Pancreas (tissue), 10 donors: ENCODE measurements around the gene SMTNL2. TPM values are rescaled to one million over a fixed set of nuclear protein-coding genes. Genes with fewer than 3 reads are reported as not detected.
"Not testable (repeated sequence)": the region's sequence is repeated elsewhere in the genome, so short reads cannot be mapped to it uniquely, and the experiment has no call there.

Experiments
- ATAC-seq, 4 donors: fragments of 200-7000 bp; cut with Tn5 transposase; one replicate each; pipeline versions ENCODE4 v1.8.0 to v1.9.1; 2020; ENCODE audit warnings: mild to moderate bottlenecking in 4 of 4, moderate library complexity in 4 of 4
- DNase-seq, 6 donors: peaks; one replicate each; pipeline ENCODE4 v3.0.0-alpha.2; 2020
- FAIRE-seq: peaks from 2 replicates; lab custom pipeline; 2012; peaks lifted over from hg19 to GRCh38; lab: Jason Lieb, UNC
- H3K27ac ChIP-seq, 4 donors: fragments of 200-600 bp; sonication (generic); 1 replicate in 3 of 4; 2 replicates in 1 of 4; pipeline versions ENCODE4 v1.5.0 to v1.8.0; 2020
- H3K27me3 ChIP-seq, 4 donors: fragments of 200-600 bp; one replicate each; pipeline ENCODE4 v1.8.0; 2021
- H3K36me3 ChIP-seq, 3 donors: fragments of 200-600 bp; sonication (generic) in 1 of 3; one replicate each; pipeline versions ENCODE4 v1.5.0 to v1.8.0; 2020 to 2021
- H3K4me1 ChIP-seq, 3 donors: fragments of 200-600 bp; one replicate each; pipeline ENCODE4 v1.8.0; 2021
- H3K4me3 ChIP-seq, 4 donors: fragments of 200-600 bp; sonication (generic) in 2 of 4; one replicate each; pipeline versions ENCODE4 v1.5.0 to v1.8.0; 2020 to 2021
- H3K9me3 ChIP-seq, 4 donors: fragments of 200-600 bp; one replicate each; pipeline ENCODE4 v1.8.0; 2021
- CTCF ChIP-seq, 4 donors: fragments of 200-600 bp; sonication (generic) in 3 of 4; IDR thresholded peaks; one replicate each; pipeline versions ENCODE4 v1.5.0 to v1.8.0; 2021; ENCODE audit warnings: antibody characterized with exemption in 4 of 4
- WGBS, 2 donors: extraction: QIAGEN DNeasy Blood & Tissue Kit; methylation state at CpG; one replicate each; pipeline ENCODE4 v1.1.7; 2013; 5-methylcytosine and 5-hydroxymethylcytosine counted together
- intact Hi-C, 3 donors: fragments of 100-400 bp; cut with DNase I; formaldehyde crosslinking; loops; one replicate each; pipeline versions ENCODE4 v1.11.1 to v1.14.2; 2022
- polyA plus RNA-seq, 2 donors: library from polyadenylated mRNA; stranded (reverse); fragments of 200-250 nt; gene quantifications; one replicate each; pipeline ENCODE4 v1.2.3, GENCODE V29; 2013
- total RNA-seq, 6 donors: library from RNA; stranded (reverse); fragmentation: NEBNext Ultra II Directional in 4 of 6; extraction: Animal tissue kit (Norgen Biotek cat#: 25700) in 4 of 6; gene quantifications; one replicate each; pipeline versions ENCODE4 v1.2.1 to v1.2.4, GENCODE V29; 2021 to 2023
- donor health status: healthy with polysubstance abuse.
- donor health status: DM: no; HTN: no; CAD: no; lungs with moderate emphysema.
- donor health status: DM: no; HTN: no; CAD: no.
- donor health status: control.
- donor health status: control.
- donor health status: Bipolar disorder and iron deficiency.
- donor health status: DM: yes; HTN: yes; CAD: no.
- donor health status: DM: no; HTN: no; CAD: no.
- donor health status: DM: no; HTN: no; CAD: no.
- donor health status: DM: yes; HTN: yes; CAD: no.

The SMTNL2 gene
- total and polyA plus RNA-seq, 8 donors: 0.09 to 0.59 (median 0.26) TPM; not detected in 2

GRCh38 chr17:4601326-4601725 is 17.0 kb downstream of the SMTNL2 start:
- H3K4me1 ChIP-seq: no peaks in the 10 kb centered on the region
- intact Hi-C loops: no loop called here
- H3K9me3 ChIP-seq: no peaks in the 10 kb centered on the region
- H3K27ac ChIP-seq: no peak overlapping the region
- H3K4me3 ChIP-seq: no peak overlapping the region
- FAIRE-seq: no peak
- TF ChIP-seq CTCF (IDR thresholded peaks at IDR 0.05): no peak
- no peaks in the 10 kb centered on the region for H3K27me3 ChIP-seq
- no peak for ATAC-seq
- no peak for DNase-seq
- no peaks in the 10 kb centered on the region for H3K36me3 ChIP-seq
- WGBS, 2 donors: 83 to 85% methylated on average over 4 of the region's 4 CpGs

- H3K36me3 ChIP-seq: no peaks in the 10 kb centered on the region
- FAIRE-seq: no peak
- intact Hi-C loops: no loop called here
- H3K4me1 ChIP-seq: no peaks in the 10 kb centered on the region
- H3K4me3 ChIP-seq: no peak overlapping the region
- ATAC-seq: no peak
- DNase-seq: no peak
- no peaks in the 10 kb centered on the region for H3K9me3 ChIP-seq
- WGBS, 2 donors: 77 to 79% methylated on average over 5 of the region's 5 CpGs
- no peaks in the 10 kb centered on the region for H3K27me3 ChIP-seq
- no peak overlapping the region for H3K27ac ChIP-seq
- TF ChIP-seq CTCF (IDR thresholded peaks at IDR 0.05): no peak
Measured at GRCh38 chr17:4602041-4602440, 17.7 kb downstream of the SMTNL2 start.

GRCh38 chr17:4604111-4604644 is 19.8 kb downstream of the SMTNL2 start:
- no peaks in the 10 kb centered on the region for H3K27me3 ChIP-seq
- 74% methylated on average over 18 of the region's 18 CpGs for whole genome bisulfite sequencing, 2 donors
- FAIRE-seq (no peak), DNase-seq (peak in 2 of 6 donors; percentile 29 to 56), ATAC-seq (no peak)
- intact Hi-C loops: no loop called here
- H3K9me3 ChIP-seq: no peaks in the 10 kb centered on the region
- H3K4me3 ChIP-seq: no peak overlapping the region
- H3K36me3 ChIP-seq: no peaks in the 10 kb centered on the region
- no peaks in the 10 kb centered on the region for H3K4me1 ChIP-seq
- no peak overlapping the region for H3K27ac ChIP-seq
- TF ChIP-seq CTCF (IDR thresholded peaks at IDR 0.05): no peak

GRCh38 chr17:4604736-4605135 is 20.4 kb downstream of the SMTNL2 start:
- ATAC-seq, FAIRE-seq, H3K36me3 ChIP-seq, H3K4me3 ChIP-seq, H3K27me3 ChIP-seq, H3K9me3 ChIP-seq, H3K4me1 ChIP-seq, DNase-seq, H3K27ac ChIP-seq, intact Hi-C loops: not testable (repeated sequence)
- 84 to 86% methylated on average over 11 of the region's 11 CpGs for WGBS, 2 donors

GRCh38 chr17:4605826-4606225 is 21.5 kb downstream of the SMTNL2 start:
- no peak overlapping the region for H3K4me3 ChIP-seq
- H3K4me1 ChIP-seq: no peaks in the 10 kb centered on the region
- H3K27ac ChIP-seq: no peak overlapping the region
- no peak for FAIRE-seq
- H3K9me3 ChIP-seq: no peaks in the 10 kb centered on the region
- WGBS, 2 donors: 76 to 82% methylated on average over 12 of the region's 12 CpGs
- H3K36me3 ChIP-seq: no peaks in the 10 kb centered on the region
- peak in 2 of 4 donors; percentile 52 to 58 for ATAC-seq
- DNase-seq: no peak
- no peak for TF ChIP-seq CTCF (IDR thresholded peaks at IDR 0.05)
- intact Hi-C loops: no loop called here
- no peaks in the 10 kb centered on the region for H3K27me3 ChIP-seq
